PC-3 (cell line): ENCODE data around the gene DYNLT2.

Source experiments
- EZH2 ChIP-seq: fragments of 300-600 bp; sonication (generic); IDR thresholded peaks from one replicate; pipeline ENCODE4 v1.6.1; 2017; ENCODE audit warnings: antibody characterized with exemption, mild to moderate bottlenecking, low read length; ENCODE audit not compliant: unreplicated experiment
- EZH2phosphoT487 ChIP-seq: fragments of 300-600 bp; sonication (generic); IDR thresholded peaks from 2 replicates; pipeline ENCODE4 v1.6.1; 2018; ENCODE audit warnings: mild to moderate bottlenecking, antibody characterized with exemption, low read length, borderline replicate concordance
- TF ChIP-seq, protein P1 (sequence below): fragments of 300-600 bp; sonication (generic); conservative IDR thresholded peaks from 2 replicates; pipeline ENCODE4 v1.5.1; 2017; ENCODE audit warnings: antibody characterized with exemption, low read depth, mild to moderate bottlenecking, low read length

GRCh38 chr6:169722362-169723199, 28.8 kb downstream of the DYNLT2 start:
- TF ChIP-seq, protein P1, sequence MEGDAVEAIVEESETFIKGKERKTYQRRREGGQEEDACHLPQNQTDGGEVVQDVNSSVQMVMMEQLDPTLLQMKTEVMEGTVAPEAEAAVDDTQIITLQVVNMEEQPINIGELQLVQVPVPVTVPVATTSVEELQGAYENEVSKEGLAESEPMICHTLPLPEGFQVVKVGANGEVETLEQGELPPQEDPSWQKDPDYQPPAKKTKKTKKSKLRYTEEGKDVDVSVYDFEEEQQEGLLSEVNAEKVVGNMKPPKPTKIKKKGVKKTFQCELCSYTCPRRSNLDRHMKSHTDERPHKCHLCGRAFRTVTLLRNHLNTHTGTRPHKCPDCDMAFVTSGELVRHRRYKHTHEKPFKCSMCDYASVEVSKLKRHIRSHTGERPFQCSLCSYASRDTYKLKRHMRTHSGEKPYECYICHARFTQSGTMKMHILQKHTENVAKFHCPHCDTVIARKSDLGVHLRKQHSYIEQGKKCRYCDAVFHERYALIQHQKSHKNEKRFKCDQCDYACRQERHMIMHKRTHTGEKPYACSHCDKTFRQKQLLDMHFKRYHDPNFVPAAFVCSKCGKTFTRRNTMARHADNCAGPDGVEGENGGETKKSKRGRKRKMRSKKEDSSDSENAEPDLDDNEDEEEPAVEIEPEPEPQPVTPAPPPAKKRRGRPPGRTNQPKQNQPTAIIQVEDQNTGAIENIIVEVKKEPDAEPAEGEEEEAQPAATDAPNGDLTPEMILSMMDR = no peak
- no peak for TF ChIP-seq EZH2
- TF ChIP-seq EZH2phosphoT487 = no peak
